Muscle of arm (tissue), 12 donors: Measurements from ENCODE around the gene NDUFV3. TPM values are rescaled to one million over a fixed set of nuclear protein-coding genes. Genes with fewer than 3 reads are reported as not detected.
A peak's percentile ranks its signal among the peaks of the same experiment; 100 is the strongest.
"Not testable (repeated sequence)": the region's sequence is repeated elsewhere in the genome, so short reads cannot be mapped to it uniquely, and the experiment has no call there.

ENCODE experiments used
- DNase-seq: peaks from one replicate; pipeline ENCODE4 v3.0.0-alpha.2; 2013
- polyA plus RNA-seq, 12 donors: library from polyadenylated mRNA; unstranded; fragments of 120-200 nt; gene quantifications; one replicate each; pipeline ENCODE4 v1.2.1, GENCODE V29; 2013; ENCODE audit not compliant: insufficient read length in 12 of 12

Gene NDUFV3
- polyA plus RNA-seq, 12 donors: 22.0 to 89.7 (median 33.6) TPM

DNA sequence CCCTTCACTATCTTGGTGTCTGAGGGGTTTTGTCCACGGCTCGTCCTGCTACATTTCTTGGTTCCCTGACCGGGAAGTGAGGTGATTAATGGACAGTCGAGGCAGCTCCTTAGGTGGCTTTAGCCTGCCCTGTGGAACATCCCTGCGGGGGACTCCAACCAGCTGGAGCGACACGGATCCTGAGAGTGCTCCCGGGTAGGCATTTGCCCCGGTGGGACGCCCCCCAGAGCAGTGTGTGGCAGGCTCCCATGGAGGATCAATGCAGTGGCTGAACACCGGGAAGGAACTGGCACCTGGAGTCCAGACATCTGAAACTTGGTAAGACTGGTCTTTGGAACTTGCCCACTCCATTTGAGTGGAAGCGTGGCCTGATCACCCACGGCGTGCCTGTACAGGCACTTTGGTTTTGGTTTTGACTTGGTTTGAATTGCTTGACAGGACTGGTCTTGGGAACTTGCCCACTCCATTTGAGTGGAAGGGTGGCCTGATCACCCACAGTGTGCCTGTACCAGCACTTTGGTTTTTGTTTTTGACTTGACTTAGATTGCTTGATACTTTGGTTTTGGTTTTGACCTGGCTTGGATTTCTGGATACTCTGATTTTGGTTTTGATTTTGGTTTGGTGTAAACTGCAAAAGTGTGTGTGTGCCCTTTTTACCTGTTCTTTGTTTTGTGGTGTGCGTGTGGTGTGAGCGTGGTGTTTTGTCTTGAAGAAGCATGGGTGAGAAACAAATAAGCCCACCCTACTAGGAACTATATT, 39.4 kb downstream of the NDUFV3 start:
- DNase-seq: not testable (repeated sequence)

DNA sequence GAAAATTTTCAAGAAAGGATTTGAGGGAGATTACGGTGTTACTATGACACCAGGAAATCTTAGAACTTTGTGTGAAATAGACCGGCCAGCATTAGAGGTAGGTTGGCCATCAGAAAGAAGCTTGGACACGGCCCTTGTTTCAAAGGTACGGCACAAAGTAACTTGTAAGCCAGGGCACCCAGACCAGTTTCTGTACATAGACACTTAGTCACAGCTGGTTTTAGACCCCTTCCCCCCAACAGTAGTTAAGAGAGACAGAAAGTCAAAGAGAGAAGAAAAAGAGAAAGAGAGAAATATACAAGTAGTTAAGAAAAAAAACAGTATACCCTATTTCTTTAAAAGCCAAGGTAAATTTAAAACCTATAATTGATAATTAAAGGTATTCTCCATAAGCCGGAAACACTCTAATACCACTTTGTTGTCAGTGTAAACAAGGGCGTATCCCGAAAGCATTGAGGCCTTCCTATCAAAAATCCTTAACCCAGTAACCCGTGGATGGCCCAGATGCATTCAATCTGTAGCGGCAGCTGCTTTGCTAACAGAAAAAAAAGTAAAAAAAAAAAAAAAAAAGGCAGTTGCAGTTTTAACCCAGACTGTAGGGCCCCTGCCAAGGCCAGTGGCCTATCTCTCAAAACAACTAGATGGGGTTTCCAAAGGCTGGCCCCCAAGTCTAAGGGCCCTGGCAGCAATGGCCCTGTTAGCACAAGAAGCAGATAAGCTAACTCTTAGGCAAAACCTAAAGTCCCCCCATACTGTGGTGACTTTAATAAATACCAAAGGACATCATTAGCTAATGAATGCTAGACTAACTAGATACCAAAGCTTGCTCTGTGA, 40.2 kb downstream of the NDUFV3 start:
- not testable (repeated sequence) for DNase-seq

DNA sequence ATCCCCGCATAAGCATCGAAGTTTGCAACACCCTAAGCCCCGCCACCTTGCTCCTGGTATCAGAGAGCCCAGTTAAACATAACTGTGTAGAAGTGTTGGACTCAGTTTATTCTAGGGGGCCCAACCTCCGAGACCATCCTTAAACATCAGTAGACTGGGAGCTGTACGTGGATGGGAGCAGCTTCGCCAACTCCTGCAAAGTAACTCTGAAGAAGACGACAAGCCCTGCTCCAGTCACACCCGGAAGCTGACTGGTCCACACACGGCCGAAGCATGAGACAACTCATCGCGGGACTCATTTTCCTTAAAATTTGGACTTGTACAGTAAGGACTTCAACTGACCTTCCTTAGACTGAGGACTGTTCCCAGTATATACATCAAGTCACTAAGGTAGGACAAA, 40.9 kb downstream of the NDUFV3 start:
- not testable (repeated sequence) for DNase-seq

DNA sequence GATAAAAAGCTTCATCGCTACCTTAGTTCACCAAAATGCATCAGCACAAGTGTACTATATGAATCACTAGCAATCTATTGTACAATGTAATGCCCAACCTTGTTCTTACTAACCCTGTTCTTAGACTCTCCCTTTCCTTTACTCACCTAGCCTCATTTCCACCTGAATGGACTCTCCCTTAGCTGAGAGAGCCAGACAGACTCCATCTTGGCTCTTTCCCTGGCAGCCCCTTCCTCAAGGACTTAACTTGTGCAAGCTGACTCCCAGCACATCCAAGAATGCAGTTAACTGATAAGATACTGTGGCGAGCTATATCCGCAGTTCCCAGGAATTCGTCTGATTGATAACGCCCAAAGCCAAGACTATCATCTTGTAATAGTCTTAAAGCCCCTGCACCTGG, 43.3 kb downstream of the NDUFV3 start:
- not testable (repeated sequence) for DNase-seq

DNA sequence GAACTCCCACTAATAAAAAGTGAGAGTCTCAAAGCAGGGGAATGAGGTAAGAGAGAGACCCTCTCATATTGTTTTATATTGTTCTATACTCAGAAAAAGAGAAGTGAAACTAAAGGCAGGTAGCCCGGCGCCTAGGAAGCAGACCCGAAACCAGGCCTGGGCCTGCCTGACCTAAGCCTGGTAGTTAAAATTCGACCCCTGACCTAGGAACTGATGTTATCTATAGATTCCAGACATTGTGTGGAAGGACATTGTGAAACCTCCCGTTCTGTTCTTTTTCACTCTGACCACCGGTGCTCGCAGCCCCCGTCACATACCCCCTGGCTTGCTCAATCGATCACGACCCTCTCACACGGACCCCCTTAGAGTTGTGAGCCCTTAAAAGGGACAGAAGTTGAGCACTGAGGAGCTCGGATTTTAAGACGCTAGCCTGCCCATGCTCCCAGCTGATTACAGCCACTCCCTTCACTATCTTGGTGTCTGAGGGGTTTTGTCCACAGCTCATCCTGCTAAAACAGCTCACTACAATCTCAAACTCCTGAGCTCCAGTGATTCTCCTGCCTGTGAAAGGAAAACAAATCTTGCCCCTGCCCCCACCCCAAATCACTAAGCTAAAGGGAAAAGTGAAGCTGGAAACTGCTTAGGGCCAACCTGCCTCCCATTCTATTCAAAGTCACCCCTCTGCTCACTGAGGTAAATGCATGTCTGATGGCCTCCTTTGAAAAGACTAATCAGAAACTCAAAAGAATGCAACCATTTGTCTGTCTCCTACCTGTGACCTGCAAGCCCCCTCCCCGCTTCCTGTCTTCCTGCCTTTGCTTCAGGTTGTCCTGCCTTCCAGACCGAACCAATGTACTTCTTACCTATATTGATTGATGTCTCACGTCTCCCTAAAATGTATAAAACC, 44.2 kb downstream of the NDUFV3 start:
- DNase-seq: not testable (repeated sequence)

DNA sequence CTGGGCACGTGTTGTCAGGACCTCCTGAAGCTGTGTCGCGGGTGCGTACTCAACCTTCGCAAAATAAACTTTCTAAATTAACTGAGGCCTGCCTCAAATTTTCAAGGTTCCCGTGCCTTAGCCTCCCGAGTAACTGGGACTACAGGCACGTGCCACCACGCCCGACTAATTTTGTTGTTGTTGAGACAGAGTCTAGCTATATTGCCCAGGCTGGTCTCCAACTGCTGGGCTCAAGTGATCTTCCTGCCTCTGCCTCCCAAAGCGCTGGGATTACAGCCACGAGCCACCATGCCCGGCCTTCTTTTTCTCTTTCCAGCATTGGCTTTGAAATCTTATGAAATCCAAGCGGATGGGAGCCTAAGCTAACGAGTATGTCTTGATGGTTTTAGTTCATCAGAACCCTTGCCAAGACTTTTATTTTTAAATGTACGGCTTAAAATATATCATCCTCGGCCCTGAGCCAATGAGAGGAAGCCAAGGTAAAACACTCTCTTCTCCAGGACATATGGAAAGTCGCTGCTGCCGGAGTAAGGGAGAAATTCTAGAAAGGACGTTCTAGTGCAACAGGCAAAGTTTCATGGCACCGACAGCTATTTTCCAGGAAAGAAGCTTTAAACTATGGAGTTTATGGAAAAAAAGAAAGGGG, 45.0 kb downstream of the NDUFV3 start:
- DNase-seq: peak; percentile 89

DNA sequence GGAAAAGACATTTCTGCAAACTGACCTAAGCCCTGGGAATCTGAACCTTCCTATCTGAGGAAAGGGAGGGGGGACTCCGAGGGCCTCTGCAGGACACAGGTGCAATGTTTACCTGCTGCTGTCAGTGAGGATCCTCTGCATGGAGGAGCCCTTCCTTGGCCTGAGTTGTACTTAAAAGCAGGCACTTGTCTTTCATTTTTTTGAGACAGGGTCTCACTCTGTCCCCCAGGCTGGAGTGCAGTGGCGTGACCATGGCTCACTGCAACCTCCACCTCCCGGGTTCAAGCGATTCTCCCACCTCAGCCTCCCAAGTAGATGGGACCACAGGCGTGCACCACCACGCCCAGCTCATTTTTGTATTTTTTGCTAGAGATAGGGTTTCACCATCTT, 45.5 kb downstream of the NDUFV3 start:
- not testable (repeated sequence) for DNase-seq

DNA sequence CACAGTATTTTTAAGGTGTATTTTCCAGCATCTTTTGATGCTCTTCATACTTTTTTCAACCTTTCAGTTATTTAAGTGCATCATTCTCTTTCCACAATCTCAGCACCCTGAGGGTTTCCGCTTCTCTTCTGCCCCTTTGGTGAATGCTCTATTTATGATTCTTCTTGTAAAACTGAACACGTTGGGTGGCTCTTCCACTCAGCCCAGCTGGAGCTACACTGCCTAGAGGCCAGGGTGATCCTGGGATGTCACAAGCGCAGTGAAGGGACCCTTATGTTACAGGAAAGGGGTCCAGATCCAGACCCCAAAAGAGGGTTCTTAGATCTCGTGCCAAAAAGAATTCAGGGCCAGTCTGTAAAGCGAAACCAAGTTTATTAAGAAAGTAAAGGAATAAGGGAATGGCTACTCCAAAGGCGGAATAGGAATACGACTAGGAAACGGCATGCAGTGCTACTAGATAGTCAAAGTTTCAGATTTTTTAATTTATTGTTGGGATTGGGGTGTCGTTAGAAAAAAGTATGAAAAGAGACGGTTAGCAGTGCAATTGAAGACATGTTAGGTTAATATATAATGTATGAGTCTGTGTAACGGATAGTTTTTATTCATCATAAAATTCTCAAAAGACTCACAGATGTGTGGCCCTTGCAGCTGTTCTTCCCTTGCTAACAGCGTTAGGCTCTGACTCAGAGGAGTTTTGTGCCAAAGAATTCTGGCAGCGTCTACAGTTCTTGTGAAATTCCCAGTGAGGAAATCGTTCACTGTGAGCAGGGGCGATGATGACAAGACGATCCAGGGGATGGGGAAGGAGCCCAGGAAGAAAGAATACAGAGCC, 46.7 kb downstream of the NDUFV3 start:
- DNase-seq: peak; percentile 96

DNA sequence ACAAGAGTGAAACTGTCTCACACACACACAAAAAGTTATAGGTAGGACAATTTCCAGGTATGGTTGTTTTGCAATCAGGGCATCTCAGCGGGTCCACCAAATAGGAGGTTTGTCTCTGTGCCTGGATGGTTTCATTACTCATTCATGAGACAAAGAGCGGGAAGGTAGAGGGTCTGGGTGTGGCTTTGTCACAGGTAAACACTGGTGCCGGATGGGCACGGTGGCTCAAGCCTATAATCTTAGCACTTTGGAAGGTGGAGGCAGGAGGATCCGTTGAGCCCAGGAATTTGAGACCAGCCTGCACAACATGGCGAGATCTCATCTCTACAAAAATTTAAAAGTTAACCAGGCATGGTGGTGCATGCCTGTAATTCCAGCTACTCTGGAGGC, 48.6 kb downstream of the NDUFV3 start:
- DNase-seq: no peak

DNA sequence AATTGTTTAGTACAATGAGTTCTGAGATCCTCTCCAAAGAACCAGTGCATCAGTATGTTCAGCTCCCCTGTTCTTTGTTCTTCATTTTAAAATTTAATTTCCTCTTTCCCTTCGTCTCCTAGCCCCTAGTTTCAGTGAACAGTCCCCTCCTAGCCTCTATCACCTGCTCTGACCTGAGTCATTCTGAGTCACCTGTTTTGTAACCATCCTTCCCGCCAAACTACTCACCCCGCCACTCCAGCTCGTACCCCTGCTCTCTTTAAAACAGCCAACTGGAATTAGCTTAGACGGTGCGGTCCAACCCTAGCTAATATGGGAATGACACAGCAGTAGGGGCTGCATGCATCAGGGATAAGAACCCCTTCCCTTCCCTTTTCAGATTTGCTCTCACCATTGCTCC, 49.1 kb downstream of the NDUFV3 start:
- no peak for DNase-seq

DNA sequence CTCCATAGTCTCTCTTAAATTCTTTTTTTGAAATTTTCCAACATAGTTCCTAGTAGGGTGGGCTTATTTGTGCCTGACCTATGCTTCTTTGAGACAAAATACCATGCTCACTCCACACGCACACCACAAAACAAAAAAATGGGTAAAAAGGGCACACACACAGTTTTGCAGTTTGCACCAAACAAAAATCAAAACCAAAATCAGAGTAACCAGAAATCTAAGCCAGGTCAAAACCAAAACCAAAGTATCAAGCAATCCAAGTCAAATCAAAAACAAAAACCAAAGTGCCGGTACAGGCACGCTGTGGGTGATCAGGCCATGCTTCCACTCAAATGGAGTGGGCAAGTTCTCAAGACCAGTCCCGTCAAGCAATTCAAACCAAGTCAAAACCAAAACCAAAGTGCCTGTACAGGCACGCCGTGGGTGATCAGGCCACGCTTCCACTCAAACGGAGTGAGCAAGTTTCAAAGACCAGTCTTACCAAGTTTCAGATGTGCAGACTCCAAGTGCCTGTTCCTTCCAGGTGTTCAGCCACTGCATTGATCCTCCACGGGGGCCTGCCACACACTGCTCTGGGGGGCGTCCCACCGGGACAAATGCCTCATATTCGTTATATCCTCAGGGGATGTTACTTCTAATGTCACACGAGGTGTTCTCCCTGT, 56.1 kb downstream of the NDUFV3 start:
- not testable (repeated sequence) for DNase-seq

DNA sequence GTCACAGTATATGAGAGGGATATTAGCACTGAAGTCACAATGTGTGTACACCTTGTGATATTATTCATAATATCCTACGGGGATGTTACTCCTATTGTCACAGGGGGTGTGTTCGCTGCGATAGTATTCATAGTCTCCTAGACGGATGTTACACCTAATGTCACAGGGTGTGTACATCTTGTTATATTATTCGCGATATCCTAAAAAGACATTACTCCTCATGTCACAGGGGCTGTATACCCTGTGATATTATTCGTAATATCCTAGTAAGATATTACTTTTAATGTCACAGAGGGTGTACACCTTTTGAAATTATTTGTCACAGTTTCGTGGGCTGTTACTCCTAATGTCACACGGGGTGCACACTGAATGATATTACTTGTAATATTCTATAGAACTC, 58.1 kb downstream of the NDUFV3 start:
- not testable (repeated sequence) for DNase-seq

DNA sequence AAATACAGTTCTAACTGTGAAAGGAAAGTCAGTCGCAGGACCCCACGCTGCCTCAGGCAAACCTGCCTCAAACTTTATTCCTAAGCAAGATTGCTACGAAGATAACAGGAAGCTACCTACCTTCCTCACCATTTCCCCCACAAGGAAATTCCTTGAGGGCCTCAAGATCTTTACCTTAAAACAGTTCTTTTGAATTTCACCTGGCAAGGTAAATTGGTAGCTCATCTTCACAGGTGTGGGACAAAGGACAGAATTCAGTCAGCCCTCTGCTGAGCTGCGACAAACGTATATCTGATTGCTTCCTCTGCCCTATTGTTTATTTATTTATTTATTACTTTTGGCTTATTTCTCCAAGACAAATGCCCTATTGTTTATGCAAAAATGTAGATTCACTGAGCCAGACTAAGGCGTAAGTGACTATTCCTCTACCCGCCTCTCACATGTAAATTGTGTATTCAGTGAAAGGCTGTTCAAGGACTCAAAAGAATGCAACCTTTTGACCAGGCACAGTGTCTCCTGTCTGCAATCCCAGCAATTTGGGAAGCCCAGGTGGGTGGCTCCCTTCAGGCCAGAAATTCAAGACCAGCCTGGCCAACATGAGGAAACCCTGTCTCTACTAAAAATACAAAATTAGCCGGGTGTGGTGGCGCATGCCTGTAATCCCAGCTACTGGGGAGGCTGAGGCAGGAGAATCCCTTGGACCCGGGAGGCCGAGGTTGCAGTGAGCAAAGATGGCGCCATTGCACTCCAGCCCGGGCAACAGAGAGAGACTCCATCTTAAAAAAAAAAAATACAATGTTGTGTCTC, 63.9 kb downstream of the NDUFV3 start:
- no peak for DNase-seq

DNA sequence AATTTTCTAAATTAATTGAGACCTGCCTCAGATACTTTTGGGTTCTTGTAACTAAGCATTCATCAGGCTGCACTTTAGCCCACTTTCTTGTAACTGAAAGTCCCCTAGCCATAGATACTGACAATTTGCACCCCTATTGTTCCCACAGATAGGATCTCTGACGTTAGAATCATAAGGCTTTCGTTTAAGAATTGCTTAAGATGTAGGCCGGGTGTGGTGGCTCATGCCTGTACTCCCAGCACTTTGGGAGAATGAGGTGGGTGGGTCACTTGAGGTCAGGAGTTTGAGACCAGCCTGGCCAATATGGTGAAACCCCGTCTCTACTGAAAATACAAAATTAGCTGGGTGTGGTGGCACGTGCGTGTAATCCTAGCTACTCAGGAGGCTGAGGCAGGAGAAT, 65.0 kb downstream of the NDUFV3 start:
- DNase-seq: not testable (repeated sequence)

DNA sequence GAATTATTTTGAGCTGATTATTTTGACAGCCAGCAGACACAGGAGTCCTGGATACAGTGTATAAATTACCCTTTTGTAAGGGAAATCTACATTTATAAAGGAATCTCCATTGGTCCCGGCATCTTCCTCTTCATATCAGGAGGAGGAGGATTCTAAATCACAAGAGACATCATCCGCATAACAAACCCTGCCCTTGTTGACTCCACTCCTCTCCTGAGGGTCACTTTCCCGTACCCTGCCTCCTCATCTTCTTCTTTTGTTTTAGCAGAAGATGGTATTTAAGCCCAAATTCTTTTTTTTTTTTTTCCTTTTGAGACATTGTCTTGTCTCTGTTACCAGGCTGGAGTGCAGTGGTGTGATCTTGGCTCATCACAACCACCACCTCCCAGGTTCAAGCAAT, 66.6 kb downstream of the NDUFV3 start:
- DNase-seq: no peak

DNA sequence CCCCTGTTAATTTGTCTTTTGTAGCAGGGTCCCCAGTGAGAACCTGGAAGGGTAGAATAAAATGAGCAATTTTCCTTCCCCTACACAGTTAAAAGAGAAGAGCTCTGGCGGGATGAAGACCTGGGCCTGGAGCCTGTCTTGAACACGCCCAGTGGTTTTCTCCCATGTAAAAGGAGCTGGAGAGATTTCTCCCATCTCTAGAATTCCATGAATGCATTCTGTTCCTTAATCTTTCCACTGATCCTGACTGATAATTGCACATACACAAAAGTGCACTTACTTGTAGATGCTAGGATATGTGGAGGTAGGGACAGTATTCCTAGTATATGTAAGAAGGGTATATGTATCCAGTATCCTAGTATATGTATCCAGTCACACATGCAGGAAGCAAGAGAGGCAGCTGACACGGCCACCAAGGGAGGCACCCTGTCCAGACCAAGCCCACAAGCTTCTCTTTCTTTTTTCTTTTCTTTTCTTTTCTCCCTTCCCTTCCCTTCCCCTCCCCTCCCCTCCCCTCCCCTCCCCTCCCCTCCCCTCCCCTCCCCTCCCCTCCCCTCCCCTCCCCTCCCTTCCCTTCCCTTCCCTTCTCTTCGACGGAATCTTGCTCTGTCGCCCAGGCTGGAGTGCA, 69.4 kb downstream of the NDUFV3 start:
- no peak for DNase-seq
